BJ (cell line): ENCODE measurements around the gene TTC39C. TPM values are rescaled to one million over a fixed set of nuclear protein-coding genes. Genes with fewer than 3 reads are reported as not detected.
"Not testable (repeated sequence)": the region's sequence is repeated elsewhere in the genome, so short reads cannot be mapped to it uniquely, and the experiment has no call there.

Source experiments
- CTCF ChIA-PET: fragments of 350-600 bp; formaldehyde crosslinking; extraction: SDS; loops from one replicate; lab custom pipeline; 2021; ENCODE audit warnings: antibody characterized with exemption, inconsistent platforms; lab: Yijun Ruan, JAX
- POLR2A ChIA-PET: fragments of 300-600 bp; sonication (Branson Sonifier 250); formaldehyde crosslinking; extraction: SDS; loops from one replicate; lab custom pipeline; 2021; ENCODE audit warnings: antibody characterized with exemption; lab: Charles Lee
- DNase-seq: peaks from one replicate; pipeline ENCODE4 v3.0.0-alpha.2; 2011; ENCODE audit warnings: low read depth
- H3K27me3 ChIP-seq: 2 replicates; pipeline ENCODE4 v1.6.0; 2011; ENCODE audit warnings: low read length; ENCODE audit not compliant: control insufficient read depth, insufficient read depth
- H3K36me3 ChIP-seq: 2 replicates; pipeline ENCODE4 v1.5.1; 2011; ENCODE audit warnings: low read length; ENCODE audit not compliant: control insufficient read depth, insufficient read depth
- H3K4me3 ChIP-seq: 2 replicates; pipeline ENCODE4 v1.5.1; 2011; ENCODE audit warnings: low read depth, mild to moderate bottlenecking, control low read depth, low read length
- polyA plus RNA-seq: library from polyadenylated mRNA; depleted of rRNA; stranded (reverse); fragments of >200 nt; gene quantifications from 2 replicates; pipeline ENCODE4 v1.2.3, GENCODE V29; 2011
- TF ChIP-seq, protein P1 (sequence below): IDR thresholded peaks from 2 replicates; pipeline ENCODE4 v1.5.1; 2011; ENCODE audit warnings: low read depth, mild to moderate bottlenecking, control low read depth, inconsistent platforms, low read length, moderate library complexity; ENCODE audit not compliant: insufficient read depth

TTC39C gene
- polyA plus RNA-seq, 1 experiment: 37.9 TPM

DNA sequence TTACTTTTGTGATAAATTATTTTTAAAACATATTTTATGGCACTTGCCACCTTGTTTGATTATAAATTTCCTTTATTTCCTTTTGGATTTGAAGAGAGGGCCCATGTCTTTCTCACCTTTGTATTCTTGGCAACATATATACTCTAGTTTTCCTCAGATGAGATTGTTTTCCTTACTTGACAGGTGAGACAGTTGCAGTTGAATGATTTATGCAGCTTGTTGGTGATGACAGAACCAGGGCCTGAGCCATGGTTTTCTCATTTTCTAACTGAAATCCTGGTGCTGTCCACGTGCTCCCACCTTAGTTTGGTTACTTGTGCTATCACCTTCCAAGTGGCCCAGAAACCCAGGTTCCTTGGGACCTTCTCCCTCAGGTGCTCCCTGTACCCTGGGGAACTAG, 58.2 kb downstream of the TTC39C start:
- Histone ChIP-seq H3K27me3 (no peaks in the 10 kb centered on the region), H3K36me3 (peaks cover 2% of the 10 kb centered on the region), H3K4me3 (no peak overlapping the region)
- no peak for DNase-seq
- ChIA-PET POLR2A (no interaction called here), CTCF (interaction anchor here (1.0 to 1.4 kb wide), 2 partner anchors 17 to 51 kb away, joined by 3 read pairs; no protein-coding TSS in a partner anchor)
- TF ChIP-seq, protein P1, sequence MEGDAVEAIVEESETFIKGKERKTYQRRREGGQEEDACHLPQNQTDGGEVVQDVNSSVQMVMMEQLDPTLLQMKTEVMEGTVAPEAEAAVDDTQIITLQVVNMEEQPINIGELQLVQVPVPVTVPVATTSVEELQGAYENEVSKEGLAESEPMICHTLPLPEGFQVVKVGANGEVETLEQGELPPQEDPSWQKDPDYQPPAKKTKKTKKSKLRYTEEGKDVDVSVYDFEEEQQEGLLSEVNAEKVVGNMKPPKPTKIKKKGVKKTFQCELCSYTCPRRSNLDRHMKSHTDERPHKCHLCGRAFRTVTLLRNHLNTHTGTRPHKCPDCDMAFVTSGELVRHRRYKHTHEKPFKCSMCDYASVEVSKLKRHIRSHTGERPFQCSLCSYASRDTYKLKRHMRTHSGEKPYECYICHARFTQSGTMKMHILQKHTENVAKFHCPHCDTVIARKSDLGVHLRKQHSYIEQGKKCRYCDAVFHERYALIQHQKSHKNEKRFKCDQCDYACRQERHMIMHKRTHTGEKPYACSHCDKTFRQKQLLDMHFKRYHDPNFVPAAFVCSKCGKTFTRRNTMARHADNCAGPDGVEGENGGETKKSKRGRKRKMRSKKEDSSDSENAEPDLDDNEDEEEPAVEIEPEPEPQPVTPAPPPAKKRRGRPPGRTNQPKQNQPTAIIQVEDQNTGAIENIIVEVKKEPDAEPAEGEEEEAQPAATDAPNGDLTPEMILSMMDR: no peak

DNA sequence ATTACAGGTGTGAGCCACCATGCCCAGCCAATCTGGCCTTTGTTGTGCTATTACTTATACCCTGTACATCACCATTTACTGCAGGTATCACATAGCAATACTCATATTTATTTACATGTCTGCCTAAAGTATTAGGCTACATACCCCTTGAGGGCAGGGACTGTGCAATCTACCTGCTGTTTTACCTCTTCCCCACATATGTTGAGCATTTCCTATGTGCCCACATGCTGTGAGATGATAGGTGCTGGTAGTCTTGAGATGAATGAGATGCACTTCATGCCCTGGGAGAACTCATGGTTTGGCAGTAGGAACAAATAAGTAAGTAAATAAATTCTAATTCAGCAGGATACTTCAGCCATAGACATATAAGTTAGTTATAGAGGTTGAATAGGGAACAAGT, 59.2 kb downstream of the TTC39C start:
- DNase-seq: no peak
- Histone ChIP-seq H3K36me3 (peaks cover 2% of the 10 kb centered on the region; the same call in 1 of the 2 replicates), H3K27me3 (no peaks in the 10 kb centered on the region), H3K4me3 (no peak overlapping the region)
- ChIA-PET POLR2A (no interaction called here), CTCF (no interaction called here)
- TF ChIP-seq, protein P1: no peak

DNA sequence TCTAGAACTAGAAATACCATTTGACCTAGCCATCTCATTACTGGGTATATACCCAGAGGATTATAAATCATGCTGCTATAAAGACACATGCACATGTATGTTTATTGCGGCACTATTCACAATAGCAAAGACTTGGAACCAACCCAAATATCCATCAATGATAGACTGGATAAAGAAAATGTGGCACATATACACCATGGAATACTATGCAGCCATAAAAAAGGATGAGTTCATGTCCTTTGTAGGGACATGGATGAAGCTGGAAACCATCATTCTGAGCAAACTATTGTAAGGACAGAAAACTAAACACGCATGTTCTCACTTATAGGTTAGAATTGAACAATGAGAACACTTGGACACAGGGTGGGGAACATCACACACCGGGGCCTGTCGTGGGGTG, 60.2 kb downstream of the TTC39C start:
- H3K4me3 ChIP-seq, H3K36me3 ChIP-seq, DNase-seq, H3K27me3 ChIP-seq, POLR2A ChIA-PET: not testable (repeated sequence)
- CTCF ChIA-PET: interaction anchor here (2.5 kb wide), 1 partner anchor 11 kb away, joined by 13 read pairs; no protein-coding TSS in a partner anchor

DNA sequence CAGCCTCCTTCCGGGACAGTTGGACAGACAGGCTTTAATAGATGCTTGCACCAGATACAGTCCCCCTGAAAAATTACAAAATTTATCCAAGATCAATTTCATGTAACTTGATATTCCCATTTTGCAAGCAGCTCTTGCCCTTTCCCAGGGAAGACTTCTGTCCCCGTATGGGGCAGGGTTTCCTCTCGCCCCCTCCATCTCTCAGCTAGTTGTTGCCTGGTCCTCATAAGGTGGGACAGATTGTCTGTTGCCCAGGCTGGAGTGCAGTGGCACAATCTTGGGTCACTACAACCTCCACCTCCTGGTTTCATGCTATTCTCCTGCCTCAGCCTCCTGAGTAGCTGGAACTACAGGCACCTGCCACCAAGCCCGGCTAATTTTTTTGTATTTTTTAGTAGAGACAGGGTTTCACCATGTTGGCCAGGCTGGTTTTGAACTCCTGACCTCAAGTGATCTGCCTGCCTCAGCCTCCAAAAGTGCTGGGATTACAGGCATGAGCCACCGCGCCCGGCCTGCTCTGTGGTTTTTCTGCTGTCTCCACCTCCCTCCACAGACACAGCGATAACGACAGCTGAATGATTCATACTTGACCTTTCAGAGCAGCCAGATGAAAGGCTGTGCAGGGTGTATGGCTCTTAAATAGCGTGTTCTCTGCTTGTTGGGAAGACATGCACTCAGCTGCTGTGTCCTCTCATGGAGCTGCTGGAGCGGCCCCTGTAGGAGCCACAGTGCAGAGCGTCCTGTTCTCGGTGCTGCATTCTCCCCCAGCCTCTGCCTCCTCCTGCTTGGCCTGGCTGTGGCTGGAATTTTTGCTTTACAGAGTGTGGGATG, 61.4 kb downstream of the TTC39C start:
- peak; percentile 95 for DNase-seq
- H3K4me3 ChIP-seq: no peak overlapping the region
- CTCF ChIA-PET: interaction anchor here (0.6 to 2.5 kb wide), 13 partner anchors 8 to 969 kb away, joined by 3 to 13 read pairs (median 3); no protein-coding TSS in a partner anchor
- TF ChIP-seq, protein P1: peak; percentile 83
- no peaks in the 10 kb centered on the region for H3K27me3 ChIP-seq
- POLR2A ChIA-PET: no interaction called here
- peaks cover 7% of the 10 kb centered on the region; the same call in 1 of the 2 replicates for H3K36me3 ChIP-seq

DNA sequence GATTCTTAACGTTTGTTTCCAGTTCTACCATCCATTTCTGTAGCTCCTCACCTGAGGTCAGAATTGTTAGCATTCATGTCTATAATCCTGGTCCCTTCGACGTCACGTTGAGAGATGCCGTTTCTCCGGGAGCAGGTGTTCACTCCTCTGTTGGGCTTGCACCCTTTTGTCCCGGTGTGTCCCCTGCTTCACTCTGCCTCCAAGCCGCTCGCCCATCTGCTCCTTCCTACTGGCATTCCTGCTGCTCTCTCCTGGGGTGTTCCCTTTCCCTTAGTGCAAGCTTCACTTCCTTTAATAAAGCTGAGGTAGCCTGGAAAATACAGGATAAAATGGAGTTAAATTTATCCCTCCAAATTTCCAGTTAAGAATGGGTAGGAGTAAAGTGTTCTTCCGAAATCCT, 62.4 kb downstream of the TTC39C start:
- Histone ChIP-seq H3K36me3 (peaks cover 7% of the 10 kb centered on the region; the same call in 1 of the 2 replicates), H3K4me3 (no peak overlapping the region), H3K27me3 (no peaks in the 10 kb centered on the region)
- CTCF ChIA-PET: interaction anchor here (1.1 to 2.5 kb wide), 6 partner anchors 9 to 239 kb away, joined by 3 to 13 read pairs (median 3); no protein-coding TSS in a partner anchor
- no peak for DNase-seq
- POLR2A ChIA-PET: no interaction called here
- TF ChIP-seq, protein P1: no peak
